Measurements from ENCODE around the gene ATP6V1F.

The ATP6V1F gene

DNA sequence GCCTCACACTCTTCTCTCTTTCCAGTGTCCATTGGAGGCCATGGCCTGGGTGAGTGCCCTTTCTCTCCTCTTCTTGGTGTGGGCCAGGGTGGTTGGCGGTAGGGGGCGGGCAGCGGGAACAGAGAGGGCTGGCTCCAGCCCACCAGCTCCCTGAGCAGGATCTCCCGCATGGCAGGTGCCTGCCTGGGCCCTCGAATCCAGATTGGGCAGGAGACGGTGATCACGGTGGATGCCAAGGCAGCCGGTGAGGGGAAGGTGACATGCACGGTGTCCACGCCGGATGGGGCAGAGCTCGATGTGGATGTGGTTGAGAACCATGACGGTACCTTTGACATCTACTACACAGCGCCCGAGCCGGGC is 13.5 kb upstream of the ATP6V1F start:
- no peak for DNase-seq

DNA sequence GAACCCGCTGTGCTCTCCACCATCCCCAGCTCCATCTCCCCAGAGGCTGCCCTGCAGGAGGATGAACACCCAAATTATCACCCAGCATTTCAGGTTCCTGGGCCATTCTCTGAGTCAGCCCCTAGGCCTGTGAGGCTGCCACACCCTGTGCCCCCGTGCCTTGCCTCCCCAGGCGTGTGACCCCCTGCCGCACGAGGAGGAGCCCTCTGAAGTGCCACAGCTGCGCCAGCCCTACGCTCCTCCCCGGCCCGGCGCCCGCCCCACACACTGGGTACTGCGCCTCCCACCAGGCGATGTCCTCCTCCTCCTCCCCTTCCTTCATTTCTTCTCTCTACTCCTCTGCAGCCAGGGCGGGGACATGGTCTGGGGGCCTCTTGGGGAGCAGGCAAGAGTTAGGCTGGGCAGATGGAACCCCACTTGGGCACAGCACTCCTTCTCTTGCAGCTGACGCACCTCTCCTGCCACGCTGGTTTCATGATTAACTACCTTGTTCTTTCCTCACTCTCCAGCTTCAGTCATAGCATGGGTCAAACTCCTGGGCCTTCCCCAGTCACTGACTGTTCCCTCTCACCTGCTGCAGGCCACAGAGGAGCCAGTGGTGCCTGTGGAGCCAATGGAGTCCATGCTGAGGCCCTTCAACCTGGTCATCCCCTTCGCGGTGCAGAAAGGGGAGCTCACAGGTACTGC is 12.7 kb upstream of the ATP6V1F start:
- no peak for DNase-seq

GRCh38 chr7:128852537-128853254 is 10.0 kb upstream of the ATP6V1F start:
- no peak for DNase-seq

DNA sequence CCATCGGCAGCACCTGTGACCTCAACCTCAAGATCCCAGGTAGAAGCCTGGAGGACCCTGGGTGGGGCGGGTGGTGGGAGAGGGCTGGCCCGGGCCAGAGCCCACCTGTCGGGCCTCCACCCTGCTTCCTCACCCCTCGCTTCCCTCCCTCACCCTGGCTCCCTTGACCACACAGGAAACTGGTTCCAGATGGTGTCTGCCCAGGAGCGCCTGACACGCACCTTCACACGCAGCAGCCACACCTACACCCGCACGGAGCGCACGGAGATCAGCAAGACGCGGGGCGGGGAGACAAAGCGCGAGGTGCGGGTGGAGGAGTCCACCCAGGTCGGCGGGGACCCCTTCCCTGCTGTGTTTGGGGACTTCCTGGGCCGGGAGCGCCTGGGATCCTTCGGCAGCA is 8.9 kb upstream of the ATP6V1F start:
- no peak for DNase-seq

DNA sequence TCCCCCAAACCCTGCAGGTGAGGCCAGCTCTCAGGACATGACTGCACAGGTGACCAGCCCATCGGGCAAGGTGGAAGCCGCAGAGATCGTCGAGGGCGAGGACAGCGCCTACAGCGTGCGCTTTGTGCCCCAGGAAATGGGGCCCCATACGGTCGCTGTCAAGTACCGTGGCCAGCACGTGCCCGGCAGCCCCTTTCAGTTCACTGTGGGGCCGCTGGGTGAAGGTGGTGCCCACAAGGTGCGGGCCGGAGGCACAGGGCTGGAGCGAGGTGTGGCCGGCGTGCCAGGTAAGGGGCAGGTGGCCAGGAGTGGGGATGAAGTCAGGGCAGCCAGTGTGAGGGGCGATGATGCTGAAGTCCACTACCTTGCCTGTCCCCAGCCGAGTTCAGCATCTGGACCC is 8.3 kb upstream of the ATP6V1F start:
- no peak for DNase-seq

- DNase-seq: no peak
Measured at GRCh38 chr7:128855559-128855958, 7.1 kb upstream of the ATP6V1F start.

DNA sequence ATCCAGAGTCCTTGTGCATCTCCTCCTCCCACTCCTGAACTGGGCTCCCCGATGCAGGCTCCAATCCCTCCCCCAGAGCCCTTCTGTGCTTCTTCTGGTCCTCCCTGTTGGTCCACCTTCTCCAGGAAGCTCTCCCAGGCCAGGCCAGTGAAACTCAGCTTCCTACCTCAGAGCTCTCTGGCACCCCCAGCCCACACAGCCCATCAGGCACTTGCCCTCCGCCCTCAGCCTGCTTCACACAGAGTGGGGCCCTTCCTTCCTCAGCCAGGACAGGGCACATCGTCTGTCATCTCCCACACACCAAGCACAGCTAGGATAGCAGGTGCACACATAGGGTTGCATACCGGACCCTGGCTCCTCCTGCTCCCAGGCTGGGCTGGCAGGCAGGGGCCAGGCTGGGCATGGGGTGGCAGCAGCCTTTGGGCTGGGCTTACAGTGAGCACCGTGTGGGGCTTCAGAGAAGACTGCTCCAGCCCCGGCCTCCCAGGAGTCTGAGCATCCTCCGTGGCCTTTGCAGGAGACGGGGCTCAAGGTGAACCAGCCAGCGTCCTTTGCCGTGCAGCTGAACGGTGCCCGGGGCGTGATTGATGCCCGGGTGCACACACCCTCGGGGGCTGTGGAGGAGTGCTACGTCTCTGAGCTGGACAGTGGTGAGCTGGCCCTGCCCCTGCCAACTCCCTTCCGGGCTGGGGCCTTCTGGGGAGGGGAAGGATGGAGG is 6.5 kb upstream of the ATP6V1F start:
- DNase-seq: no peak

GRCh38 chr7:128858380-128859231 is 4.0 kb upstream of the ATP6V1F start:
- DNase-seq: no peak

GRCh38 chr7:128859232-128860157 is 3.2 kb upstream of the ATP6V1F start:
- DNase-seq: no peak

GRCh38 chr7:128860158-128861073 is 2.2 kb upstream of the ATP6V1F start:
- no peak for DNase-seq

DNA sequence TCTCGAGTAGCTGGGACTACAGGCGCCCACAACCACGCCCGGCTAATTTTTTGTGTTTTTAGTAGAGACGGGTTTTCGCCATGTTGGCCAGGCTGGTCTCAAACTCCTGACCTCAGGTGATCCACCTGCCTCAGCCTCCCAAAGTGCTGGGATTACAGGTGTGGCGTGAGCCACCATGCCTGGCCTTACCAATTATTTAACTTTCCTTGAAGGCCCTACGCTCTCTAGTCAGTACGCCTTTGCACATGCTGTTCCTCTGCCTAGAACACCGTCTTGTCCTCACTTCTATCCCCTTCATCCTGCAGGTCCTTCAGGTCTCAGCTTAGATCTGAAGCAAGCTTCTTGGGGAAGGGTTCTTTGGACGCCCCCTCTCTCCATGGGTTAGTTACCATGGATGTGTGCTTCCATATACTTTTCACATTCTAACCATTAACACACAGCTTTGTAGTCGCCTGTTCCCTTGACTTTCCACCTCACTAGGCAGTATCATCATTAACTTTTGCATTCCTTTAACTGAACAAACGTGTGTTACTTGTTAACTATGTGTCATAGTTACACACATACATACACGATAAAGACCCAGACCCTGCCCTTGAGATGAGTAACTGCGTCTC is 592 bp upstream of the ATP6V1F start:
- no peak for DNase-seq

- DNase-seq: peak; percentile 58
Measured at GRCh38 chr7:128863433-128863989, 855 bp downstream of the ATP6V1F start.

DNA sequence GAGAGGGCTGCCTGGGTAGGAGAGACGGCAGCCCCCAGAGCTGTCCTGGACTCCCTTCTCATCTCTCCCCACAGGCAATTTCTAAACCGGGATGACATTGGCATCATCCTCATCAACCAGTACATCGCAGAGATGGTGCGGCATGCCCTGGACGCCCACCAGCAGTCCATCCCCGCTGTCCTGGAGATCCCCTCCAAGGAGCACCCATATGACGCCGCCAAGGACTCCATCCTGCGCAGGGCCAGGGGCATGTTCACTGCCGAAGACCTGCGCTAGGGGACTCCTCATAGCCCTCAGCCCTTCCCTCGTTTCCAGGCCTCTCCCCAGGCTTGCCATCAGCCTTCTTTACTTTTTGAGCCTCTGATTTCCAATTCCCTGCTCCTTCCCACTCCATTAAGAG is 2.6 kb downstream of the ATP6V1F start:
- DNase-seq: no peak

DNA sequence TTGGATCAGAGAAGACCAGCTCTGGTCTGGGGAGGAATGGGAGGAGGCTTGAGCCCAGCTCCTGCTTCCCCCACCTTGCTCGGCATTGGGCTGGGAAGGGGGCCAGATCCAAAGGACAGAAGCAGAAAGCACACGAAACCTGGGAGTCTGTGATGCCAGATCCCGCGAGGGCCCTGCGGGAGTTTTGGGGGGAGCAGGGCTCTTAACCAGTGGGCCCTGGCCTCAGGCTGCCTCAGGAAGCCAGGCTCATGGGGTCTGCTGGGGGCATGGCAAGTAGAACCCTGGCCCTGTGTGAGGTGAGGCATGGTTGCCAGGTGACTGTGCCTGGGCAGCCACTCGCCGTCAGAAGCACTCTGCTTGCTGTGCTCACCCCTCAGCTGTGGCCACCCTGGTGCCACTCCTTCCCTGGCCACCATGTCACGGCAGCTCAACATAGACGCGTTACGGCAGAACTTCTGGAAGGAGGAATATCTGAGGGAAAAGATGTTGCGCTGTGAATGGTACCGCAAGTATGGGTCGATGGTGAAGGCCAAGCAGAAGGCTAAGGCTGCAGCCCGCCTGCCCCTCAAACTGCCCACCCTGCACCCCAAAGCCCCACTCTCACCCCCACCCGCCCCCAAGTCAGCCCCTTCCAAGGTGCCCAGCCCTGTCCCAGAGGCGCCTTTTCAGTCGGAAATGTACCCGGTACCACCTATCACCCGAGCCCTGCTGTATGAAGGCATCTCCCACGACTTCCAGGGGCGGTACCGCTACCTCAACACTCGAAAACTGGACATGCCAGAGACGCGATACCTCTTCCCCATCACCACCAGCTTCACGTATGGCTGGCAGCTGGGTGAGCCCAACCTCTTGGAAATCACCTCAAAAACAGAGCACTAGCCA is 3.6 kb downstream of the ATP6V1F start:
- no peak for DNase-seq

DNA sequence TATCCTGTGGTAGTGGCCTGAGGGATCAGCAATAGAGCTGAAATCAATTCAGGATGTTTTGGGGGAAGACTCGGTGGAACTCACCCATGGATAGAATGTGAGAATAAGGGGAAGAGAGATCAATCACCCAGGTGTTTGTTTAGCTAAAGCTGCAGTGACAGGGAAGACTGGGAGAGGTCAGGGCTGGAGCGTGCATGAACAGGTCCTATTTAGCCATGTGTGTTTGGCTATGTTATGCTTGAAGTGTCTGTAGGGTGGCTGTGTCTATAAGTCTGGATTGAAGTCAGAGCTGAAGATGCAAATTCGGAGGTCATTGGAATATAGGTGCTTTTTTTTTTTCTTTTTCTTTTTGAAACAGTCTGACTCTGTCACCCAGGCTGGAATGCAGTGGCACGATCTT is 4.6 kb downstream of the ATP6V1F start:
- DNase-seq: no peak

DNA sequence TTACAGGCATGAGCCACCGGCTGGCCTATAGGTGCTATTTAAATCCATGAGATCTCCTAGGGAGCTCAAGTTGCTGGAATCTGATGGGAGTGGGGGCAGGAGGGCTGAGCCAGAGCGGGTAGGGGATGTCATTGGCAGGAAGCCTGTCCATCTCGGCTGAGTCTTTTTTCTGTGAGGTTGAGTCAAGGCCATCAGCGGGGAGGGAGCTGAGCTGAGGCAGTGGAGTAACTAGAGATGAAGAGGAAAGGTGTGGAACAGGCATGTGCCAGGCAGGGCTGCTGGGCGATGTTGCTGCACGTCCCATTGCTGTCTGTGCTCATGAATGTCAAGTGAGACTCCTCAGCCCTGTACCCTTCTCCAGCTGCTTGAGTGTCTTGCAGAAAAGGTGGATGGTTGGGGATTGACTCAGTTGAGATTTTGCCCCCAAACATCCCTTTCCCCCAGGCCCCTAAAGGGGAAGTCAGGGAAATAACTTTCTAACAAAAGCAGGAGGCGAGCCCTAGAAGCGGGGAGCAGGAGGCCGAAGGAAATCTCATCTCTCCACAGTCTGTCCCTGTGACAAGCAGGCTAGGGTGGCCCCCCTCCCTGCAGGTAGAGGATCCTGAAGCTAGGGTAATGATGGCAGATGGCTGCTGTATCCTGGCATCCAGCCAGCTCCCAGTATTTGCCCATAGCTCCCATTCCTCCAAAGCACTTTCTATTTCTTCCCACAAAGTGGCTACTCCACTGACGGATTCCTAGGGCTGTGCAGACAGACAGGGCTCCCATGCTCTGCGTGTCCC is 5.4 kb downstream of the ATP6V1F start:
- DNase-seq: no peak

DNA sequence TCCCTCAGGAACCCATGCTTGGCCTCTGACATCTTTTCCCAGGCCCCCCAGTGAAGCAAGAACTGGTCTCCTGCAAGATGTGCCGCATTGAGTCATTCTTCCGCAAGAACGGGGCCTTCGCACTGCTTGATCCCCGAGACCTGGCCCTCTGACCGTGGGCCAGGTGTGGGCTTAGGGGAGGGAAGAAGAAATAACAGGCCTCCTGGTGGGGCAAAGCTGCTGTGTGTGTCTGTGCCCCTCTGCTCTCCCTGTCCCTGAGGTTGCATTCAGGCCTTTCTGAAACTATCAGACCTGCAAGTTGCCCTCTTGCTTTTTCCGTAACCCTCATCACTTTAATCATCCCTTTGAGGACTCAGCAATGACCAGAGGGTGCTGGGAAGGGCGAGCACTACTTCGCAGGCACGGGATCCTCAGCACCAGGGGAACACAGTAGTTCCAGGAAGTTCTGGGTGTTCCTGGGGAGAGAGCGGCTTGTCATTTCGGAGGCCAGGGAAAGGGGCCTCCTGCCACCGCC is 6.0 kb downstream of the ATP6V1F start:
- DNase-seq: no peak
